Esophagus squamous epithelium (tissue), 5 donors: ENCODE results near the gene IRS4. TPM values are rescaled to one million over a fixed set of nuclear protein-coding genes. Genes with fewer than 3 reads are reported as not detected.

Experiments
- DNase-seq: peaks from one replicate; lab custom pipeline; 2025; lab: John Stamatoyannopoulos, UW
- H3K27ac ChIP-seq, 4 donors: fragments of 200-600 bp; sonication (generic); one replicate each; pipeline ENCODE4 v1.5.1; 2016 to 2019; ENCODE audit warnings: mild to moderate bottlenecking in 1 of 4
- H3K27me3 ChIP-seq, 4 donors: fragments of 200-600 bp; sonication (generic); 1 replicate in 3 of 4; 2 replicates in 1 of 4; pipeline versions ENCODE4 v1.5.1 to v1.6.0; 2017 to 2021; ENCODE audit warnings: antibody characterized with exemption in 1 of 4
- H3K36me3 ChIP-seq, 3 donors: fragments of 200-600 bp; sonication (generic); one replicate each; pipeline ENCODE4 v1.5.1; 2016 to 2019
- H3K4me1 ChIP-seq, 3 donors: fragments of 200-600 bp; sonication (generic); one replicate each; pipeline ENCODE4 v1.5.1; 2017 to 2019
- H3K4me3 ChIP-seq, 4 donors: fragments of 200-600 bp; sonication (generic); 1 replicate in 3 of 4; 2 replicates in 1 of 4; pipeline ENCODE4 v1.5.1; 2016 to 2019; ENCODE audit warnings: mild to moderate bottlenecking in 2 of 4, moderate library complexity in 1 of 4
- H3K9me3 ChIP-seq, 3 donors: fragments of 200-600 bp; sonication (generic); one replicate each; pipeline ENCODE4 v1.5.1; 2016 to 2019
- POLR2A ChIP-seq, 4 donors: fragments of 450-650 bp; IDR thresholded peaks; one replicate each; pipeline ENCODE4 v1.6.1; 2017; ENCODE audit warnings: antibody characterized with exemption in 4 of 4, mild to moderate bottlenecking in 4 of 4, moderate library complexity in 3 of 4
- WGBS, 2 donors: methylation state at CpG; one replicate each; pipeline ENCODE4 v1.1.5; 2018; 5-methylcytosine and 5-hydroxymethylcytosine counted together
- intact Hi-C: fragments of 100-400 bp; cut with DNase I; formaldehyde crosslinking; loops from one replicate; pipeline ENCODE4 v1.15.0; 2022
- total RNA-seq, 4 donors: library from RNA; depleted of rRNA; stranded (reverse); fragments of >200 nt; gene quantifications; one replicate each; pipeline ENCODE4 v1.1.0, GENCODE V29; 2016
- TF ChIP-seq, protein P1 (sequence below), 6 experiments: fragments of 450-650 bp in 4 of 6; fragments of 200-600 bp in 2 of 6; sonication (generic) in 2 of 6; IDR thresholded peaks; one replicate each; pipeline ENCODE4 v1.5.1; 2016 to 2019; ENCODE audit warnings: antibody characterized with exemption in 6 of 6, mild to moderate bottlenecking in 4 of 6, moderate library complexity in 4 of 6
- donor health status: DM: yes; HTN: yes; CAD: no.

IRS4 gene
- not detected for total RNA-seq

DNA sequence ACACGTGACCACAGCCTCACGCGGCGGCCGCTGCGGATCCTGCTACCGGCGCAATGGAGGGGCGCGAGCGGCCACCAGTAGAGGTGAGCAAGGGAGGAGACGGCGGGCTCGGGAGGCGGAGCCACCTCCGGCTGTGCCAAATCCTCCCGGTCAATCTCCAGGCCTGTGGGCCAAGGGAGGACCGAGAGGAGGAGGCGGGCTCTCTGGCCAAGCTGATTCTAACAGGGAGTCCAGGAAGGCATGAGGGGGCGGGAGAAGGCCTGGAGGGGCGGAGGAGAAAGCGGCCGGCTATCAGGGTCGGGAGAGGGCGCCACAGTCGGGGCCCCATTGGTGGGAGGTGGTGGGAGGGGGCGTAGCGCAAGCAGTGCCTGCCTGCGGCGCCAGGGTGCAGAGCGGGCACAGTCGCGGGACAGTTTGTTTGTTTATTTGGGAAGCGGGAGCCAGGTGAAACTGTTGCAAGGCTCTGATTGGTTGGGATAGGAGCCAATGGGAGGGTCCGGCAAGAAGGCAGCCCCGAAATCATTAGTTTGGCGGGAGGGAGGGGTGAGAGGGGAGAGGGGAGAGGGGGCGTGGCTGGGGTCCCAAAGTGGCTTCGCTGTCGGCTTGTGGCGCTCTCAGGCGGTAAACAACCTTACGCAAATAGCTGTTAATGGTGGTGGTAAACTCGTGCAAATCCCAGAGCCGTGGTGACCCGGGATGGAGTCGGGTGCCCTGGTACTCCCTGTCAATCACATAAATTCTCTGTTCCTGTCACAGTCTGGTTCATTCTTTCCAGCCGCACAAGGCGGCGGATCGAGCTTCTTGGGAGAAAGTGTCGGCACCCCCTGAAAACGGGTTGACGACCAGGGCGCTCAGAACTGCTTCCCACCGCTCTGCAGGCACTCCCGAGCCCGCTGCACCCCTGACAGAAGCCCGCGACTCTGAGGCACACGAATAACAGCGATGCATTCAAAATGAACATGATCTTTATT lies at the start of gene IRS4:
Gene IRS4 (minus strand): TSS at position 55 of the 971 bp plus-strand sequence.
- Histone ChIP-seq H3K27me3 (peaks cover 0 to 91% (median 12%) of the 10 kb centered on the region in 4 donors), H3K27ac (no peak within 1 kb of the TSS), H3K36me3 (no peaks in the 10 kb centered on the region), H3K9me3 (no peaks in the 10 kb centered on the region), H3K4me1 (peaks cover 3 to 27% (median 5%) of the 10 kb centered on the region in 3 donors), H3K4me3 (peak within 1 kb of the TSS; percentile 13 to 62 (median 42))
- WGBS, 2 donors: 7 to 40% methylated on average over 9 to 10 of the region's 62 CpGs
- no peak for TF ChIP-seq POLR2A (IDR thresholded peaks at IDR 0.05)
- TF ChIP-seq, protein P1, sequence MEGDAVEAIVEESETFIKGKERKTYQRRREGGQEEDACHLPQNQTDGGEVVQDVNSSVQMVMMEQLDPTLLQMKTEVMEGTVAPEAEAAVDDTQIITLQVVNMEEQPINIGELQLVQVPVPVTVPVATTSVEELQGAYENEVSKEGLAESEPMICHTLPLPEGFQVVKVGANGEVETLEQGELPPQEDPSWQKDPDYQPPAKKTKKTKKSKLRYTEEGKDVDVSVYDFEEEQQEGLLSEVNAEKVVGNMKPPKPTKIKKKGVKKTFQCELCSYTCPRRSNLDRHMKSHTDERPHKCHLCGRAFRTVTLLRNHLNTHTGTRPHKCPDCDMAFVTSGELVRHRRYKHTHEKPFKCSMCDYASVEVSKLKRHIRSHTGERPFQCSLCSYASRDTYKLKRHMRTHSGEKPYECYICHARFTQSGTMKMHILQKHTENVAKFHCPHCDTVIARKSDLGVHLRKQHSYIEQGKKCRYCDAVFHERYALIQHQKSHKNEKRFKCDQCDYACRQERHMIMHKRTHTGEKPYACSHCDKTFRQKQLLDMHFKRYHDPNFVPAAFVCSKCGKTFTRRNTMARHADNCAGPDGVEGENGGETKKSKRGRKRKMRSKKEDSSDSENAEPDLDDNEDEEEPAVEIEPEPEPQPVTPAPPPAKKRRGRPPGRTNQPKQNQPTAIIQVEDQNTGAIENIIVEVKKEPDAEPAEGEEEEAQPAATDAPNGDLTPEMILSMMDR (IDR thresholded peaks at IDR 0.05): no peak
- DNase-seq: no peak
- intact Hi-C loops: no loop called here

DNA sequence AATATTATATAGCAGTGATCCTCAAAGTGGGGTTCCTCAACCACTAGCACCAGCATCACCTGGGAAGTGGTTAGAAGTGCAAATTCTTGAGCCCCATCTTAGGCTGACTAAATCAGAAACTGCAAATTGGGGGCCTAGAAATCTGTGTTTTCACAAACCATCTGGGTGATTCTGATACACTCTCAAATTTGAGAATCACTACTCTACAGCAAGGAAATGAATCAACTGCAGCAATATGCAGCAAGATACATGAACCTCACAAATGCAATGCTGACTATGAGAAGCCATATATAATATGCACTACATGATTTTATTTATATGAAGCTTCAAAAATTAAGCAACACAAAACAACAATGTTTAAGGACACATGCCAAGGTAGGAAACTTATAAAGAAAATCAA lies 36.2 kb upstream of the IRS4 start:
- Histone ChIP-seq H3K9me3 (no peaks in the 10 kb centered on the region), H3K36me3 (no peaks in the 10 kb centered on the region), H3K27me3 (no peaks in the 10 kb centered on the region), H3K4me1 (no peaks in the 10 kb centered on the region), H3K4me3 (no peak overlapping the region), H3K27ac (no peak overlapping the region)
- DNase-seq: no peak
- TF ChIP-seq, protein P1 (IDR thresholded peaks at IDR 0.05): no peak
- TF ChIP-seq POLR2A (IDR thresholded peaks at IDR 0.05): no peak
- intact Hi-C loops: no loop called here

DNA sequence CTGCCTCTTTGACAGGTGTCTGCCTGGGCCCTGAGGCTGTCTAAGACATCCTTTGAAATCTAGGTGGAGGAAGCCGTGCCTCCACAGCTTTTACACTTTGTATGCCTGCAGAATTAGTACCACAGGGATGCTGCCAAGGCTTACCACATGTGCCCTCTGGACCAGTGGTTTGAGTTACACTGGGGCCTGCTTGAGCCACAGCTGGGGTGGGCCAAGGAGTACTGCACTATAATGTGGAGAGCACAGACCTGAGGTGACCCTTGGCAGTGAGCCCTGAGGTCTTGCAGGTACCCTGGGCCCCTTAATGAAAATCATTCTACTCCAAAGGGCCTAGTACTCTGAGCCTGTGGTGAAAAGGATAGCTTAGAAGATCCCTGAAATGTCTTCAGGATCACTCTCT lies 27.2 kb upstream of the IRS4 start:
- no peak overlapping the region for H3K4me3 ChIP-seq
- no peak overlapping the region for H3K27ac ChIP-seq
- no peak for DNase-seq
- no peaks in the 10 kb centered on the region for H3K36me3 ChIP-seq
- no peaks in the 10 kb centered on the region for H3K4me1 ChIP-seq
- no peak for TF ChIP-seq POLR2A (IDR thresholded peaks at IDR 0.05)
- TF ChIP-seq, protein P1 (IDR thresholded peaks at IDR 0.05): no peak
- 40% methylated on average over 1 of the region's 1 CpG; no CpG with 5 or more reads in 1 of the 2 donors for WGBS, 2 donors
- no peaks in the 10 kb centered on the region for H3K9me3 ChIP-seq
- H3K27me3 ChIP-seq: no peaks in the 10 kb centered on the region
- intact Hi-C loops: no loop called here

DNA sequence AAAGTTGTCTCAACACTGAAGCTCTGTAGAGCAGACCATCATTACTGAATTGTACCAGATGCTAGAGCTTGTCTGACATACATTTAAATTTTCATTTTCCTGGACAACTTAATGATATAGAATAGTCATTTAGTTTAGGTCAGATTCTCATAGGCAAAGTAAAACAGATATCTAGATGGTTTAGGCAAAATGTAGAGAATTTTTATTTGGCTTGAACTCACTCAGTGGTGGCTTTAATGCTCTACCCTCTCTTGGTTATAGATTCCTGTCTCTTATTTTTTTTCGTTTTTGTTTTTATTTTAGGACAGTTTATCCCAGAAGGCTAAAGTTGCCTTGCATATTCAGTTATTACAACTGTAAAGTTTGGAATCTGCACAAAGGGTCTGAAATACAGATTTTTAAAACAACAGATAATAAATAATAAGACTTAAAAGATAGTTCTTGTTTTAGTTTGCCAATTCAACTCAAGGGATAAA lies 4.0 kb upstream of the IRS4 start:
- H3K4me1 ChIP-seq: peaks cover 3 to 22% (median 5%) of the 10 kb centered on the region in 3 donors
- TF ChIP-seq, protein P1 (IDR thresholded peaks at IDR 0.05): no peak
- no peak for TF ChIP-seq POLR2A (IDR thresholded peaks at IDR 0.05)
- no peaks in the 10 kb centered on the region for H3K36me3 ChIP-seq
- intact Hi-C loops: no loop called here
- no peaks in the 10 kb centered on the region for H3K9me3 ChIP-seq
- DNase-seq: no peak
- no peak overlapping the region for H3K4me3 ChIP-seq
- H3K27ac ChIP-seq: no peak overlapping the region
- 22 to 57% methylated on average over 1 of the region's 1 CpG for WGBS, 2 donors
- H3K27me3 ChIP-seq: peaks cover 0 to 60% (median 2%) of the 10 kb centered on the region in 4 donors

DNA sequence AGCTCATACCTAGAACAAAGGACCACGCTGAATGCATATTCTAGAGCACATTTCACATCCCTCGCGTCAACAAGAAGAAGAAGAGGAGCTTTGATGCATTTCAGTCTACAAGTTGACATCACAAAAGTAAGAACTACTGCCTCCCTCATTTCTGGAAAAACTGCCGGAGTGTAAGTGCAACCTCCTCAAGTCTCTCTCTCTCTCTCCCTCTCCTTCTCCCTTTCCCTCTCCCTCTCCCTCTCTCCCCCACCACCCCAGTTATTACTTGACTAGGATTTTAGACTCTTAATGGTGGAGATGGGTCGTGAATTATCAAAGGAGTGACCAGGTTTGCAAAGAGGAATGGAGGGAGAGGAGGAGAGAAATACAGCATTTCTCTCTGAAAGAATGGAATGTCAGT lies 1.4 kb upstream of the IRS4 start:
- Histone ChIP-seq H3K27me3 (peaks cover 0 to 86% (median 6%) of the 10 kb centered on the region in 4 donors), H3K36me3 (no peaks in the 10 kb centered on the region), H3K27ac (no peak overlapping the region), H3K4me1 (peaks cover 3 to 27% (median 5%) of the 10 kb centered on the region in 3 donors), H3K4me3 (no peak overlapping the region), H3K9me3 (no peaks in the 10 kb centered on the region)
- TF ChIP-seq, protein P1 (IDR thresholded peaks at IDR 0.05): no peak
- TF ChIP-seq POLR2A (IDR thresholded peaks at IDR 0.05): no peak
- intact Hi-C loops: no loop called here
- DNase-seq: no peak
- WGBS, 2 donors: 38 to 48% methylated on average over 5 of the region's 5 CpGs
